GM18951 (cell line): ENCODE data around the gene NFU1.

ENCODE experiments used
- POLR2A ChIP-seq: IDR thresholded peaks from 4 replicates; pipeline ENCODE4 v1.6.1; 2011; ENCODE audit warnings: mild to moderate bottlenecking; ENCODE audit not compliant: insufficient read length, insufficient read depth; ENCODE audit errors: extremely low read depth
- in situ Hi-C: fragments of 300-500 bp; cut with MboI; formaldehyde crosslinking; loops from one replicate; pipeline ENCODE4 v1.12.0; 2022; ENCODE audit warnings: low sequenced_read_pairs, mixed read lengths, inconsistent platforms; ENCODE audit not compliant: unreplicated experiment

Gene NFU1

GRCh38 chr2:69390471-69390870, 46.8 kb downstream of the NFU1 start:
- in situ Hi-C loops, result no loop called here
- no peak for TF ChIP-seq POLR2A

DNA sequence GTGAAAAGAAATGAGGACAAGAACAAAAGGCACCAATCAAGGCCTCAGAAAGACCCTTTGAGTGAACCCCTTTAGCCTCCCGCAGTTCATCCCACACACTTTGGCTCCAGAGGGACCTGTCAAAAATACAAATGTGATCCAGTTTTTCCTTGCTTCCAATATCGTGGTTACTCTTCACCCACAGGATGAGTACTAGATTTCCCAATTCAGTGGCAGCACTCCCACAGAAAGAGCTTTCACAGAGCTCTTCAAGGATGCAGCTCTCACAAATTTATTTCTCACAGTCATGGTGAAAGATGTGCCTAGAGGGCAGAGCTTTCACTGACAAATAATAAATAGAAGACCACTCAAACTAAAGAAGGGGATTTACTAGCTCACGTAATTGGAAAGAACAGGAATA, 47.2 kb downstream of the NFU1 start:
- TF ChIP-seq POLR2A, result no peak
- in situ Hi-C loops, result no loop called here

DNA sequence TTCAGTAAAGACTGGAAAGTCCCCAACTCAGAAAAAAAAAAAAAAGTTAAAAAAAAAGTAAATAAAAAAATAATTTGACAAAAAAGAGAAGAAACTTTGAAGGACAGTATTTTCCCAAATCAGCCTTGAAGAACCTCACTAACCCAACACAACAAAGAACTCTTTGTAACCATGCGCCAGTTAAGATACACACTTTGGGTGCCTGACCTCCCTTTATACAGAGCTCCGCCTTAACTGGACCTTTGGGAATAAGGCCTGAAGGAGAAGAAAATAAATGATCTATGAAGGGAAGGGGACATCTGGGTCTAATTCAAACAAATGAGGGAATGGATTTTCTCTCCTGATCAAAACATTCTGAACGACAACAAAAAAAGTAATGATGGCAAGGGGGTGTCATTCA, 48.0 kb downstream of the NFU1 start:
- no peak for TF ChIP-seq POLR2A
- in situ Hi-C loops, result no loop called here

DNA sequence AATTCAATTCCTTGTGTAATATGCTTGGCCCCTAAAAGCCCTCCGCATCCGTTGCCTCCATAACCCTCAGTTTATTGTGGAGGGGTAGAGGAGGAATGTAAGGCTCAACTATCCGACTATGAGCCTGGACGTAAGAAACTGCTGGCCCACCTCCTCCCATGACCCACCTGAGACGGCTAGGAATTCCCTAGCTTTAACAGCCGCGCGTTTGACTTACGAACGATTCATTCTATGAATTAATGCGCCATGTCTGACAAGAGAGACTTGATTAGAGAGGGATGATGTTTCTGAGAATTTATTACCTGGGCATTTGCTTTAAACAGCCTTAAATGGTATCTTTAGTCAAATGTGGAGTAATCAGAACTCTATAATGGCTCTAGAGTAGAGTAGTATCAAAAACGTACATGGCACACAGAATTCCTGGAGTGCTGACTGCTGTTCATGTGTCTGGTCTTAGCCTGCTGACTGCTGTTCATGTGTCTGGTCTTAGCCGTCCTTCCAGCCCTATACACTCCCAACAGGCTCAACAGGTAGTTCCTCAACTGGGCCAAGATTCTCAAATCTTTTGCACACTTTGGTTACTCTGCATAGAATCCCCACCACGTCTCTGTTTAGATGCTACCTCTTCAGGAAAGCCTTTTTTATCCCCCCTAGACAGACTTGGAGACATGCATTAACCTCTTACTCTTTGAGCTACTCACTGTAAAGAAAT, 49.3 kb downstream of the NFU1 start:
- no peak for TF ChIP-seq POLR2A
- in situ Hi-C loops, result no loop called here

DNA sequence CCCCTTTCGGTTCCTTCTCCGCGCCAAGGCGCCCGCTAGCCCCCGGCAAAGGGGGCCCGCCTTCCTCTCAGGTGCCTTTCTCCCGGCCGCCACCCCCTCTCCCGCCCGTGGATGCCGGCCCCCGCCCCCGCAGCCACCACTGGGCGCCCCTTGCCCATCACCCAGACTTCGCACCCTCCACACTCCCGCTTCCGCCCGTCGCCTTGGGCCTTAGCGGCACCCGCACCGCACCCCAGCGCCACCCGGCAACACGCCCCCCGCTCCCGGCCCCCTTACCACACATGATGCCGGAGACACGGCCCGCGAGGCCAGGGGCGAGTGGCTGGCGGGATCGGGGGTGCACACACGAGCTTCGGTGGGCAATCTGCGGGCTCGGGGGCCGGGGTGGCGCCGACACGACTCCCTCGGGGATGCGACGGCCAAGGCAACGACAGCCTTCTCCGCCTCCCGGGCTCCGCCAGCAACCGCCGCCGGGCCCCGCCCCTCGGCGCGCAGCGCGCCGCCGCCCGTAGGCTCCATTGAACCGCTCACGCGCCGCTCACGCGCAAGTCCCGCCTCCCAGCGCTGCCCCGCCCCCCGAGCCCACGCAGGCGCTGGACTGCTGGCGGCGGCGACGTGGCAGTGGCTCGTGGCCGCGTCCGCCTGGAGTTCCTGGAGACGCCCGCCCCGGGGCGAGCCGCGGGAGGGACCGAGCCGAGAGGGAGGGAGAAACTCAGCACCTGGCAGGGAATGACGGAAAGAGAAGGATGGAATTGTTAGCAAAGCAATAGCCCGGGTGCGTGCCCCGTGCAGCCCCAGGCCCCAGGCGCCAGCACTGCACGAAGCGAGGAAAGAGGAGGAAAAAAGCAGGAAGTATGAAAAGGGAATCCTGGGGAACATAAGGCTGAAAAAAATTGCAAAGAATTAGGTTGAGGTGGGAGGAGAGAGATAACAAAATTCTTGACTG, 50.2 kb downstream of the NFU1 start, which contains the start of gene GFPT1:
GFPT1 (minus strand) TSS at position 439 of the 946 bp plus-strand sequence; CDS start at position 283, 156 bp downstream.
- TF ChIP-seq POLR2A, result peak; percentile 97
- in situ Hi-C loops, result no loop called here

DNA sequence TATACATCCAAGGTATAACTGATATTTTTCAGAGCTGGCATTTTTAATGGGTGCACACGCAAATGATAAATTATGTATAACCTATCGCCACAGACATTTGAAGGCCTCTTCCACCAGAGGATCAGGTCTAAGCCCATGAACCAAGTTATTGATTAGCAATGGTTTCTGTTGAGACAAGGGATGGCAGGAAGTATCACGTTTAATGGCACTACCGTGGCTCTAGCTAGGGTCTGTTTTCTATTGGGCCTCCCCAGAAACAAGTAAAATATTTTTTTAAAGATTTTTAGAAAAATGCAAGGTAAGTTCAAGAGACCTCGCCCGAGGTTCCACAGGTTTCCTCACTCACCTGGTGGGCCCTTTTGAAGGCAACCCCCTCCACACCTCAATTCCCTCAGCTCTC, 50.9 kb downstream of the NFU1 start:
- no peak for TF ChIP-seq POLR2A
- in situ Hi-C loops, result no loop called here

- in situ Hi-C loops, result no loop called here
- TF ChIP-seq POLR2A, result no peak
Measured at GRCh38 chr2:69385443-69386151, 51.6 kb downstream of the NFU1 start.

GRCh38 chr2:69384618-69385081, 52.6 kb downstream of the NFU1 start:
- in situ Hi-C loops, result no loop called here
- TF ChIP-seq POLR2A, result no peak

- in situ Hi-C loops, result no loop called here
- no peak for TF ChIP-seq POLR2A
Measured at GRCh38 chr2:69383176-69383812, 53.9 kb downstream of the NFU1 start.

DNA sequence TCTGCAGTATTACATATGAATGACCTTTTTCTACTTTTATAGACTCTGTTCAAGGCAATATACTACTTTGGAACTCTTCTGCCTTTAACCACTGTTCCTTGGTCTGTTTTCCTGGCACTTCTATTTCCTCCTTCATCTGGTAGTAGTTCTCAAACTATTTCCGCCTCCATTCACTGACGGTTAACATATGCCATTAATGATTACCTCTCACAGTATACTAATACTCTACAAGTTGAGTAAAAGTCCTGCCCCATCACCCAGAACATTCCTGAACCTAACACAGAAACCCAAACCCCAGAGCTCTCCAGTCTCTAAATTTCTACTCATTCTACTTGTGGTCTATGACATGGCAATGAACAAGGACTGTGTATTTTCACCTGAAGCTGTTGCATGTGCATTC, 54.7 kb downstream of the NFU1 start:
- in situ Hi-C loops, result no loop called here
- TF ChIP-seq POLR2A, result no peak

GRCh38 chr2:69381337-69381737, 55.9 kb downstream of the NFU1 start:
- in situ Hi-C loops, result no loop called here
- no peak for TF ChIP-seq POLR2A

DNA sequence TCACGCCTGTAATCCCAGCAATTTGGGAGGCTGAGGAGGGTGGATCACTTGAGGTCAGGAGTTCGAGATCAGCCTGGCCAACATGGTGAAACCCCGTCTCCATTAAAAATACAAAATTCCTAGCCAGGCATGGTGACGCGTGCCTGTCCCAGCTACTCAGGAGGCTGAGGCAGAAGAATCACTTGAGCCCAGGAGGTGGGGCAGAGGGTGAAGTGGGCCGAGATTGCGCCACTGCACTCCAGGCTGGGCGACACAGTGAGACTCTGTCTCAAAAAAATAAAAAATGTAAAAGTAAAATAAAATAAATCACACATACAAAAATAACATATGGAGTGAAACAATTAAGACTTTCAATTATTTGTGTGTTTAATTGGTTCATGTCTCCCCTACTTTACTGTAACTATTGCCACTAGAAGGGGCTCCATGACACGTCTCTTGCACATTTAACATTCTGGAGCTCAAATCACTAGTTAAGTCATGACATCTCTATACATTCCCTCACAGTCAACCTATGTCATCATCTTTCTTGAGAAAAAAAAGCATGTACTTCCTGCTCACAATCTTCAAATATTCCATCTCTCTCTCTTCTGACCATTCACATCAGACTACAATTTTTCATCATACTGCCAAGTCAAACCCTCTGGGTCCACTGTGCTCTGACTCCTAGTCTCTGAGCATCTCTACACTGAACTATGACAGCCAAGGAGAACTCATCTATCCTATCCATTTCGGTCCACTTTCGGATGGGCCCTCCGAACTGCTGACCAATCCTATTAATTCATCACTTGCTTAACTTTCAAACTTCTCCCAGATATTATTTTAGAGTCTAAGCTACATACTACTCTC, 56.9 kb downstream of the NFU1 start:
- no peak for TF ChIP-seq POLR2A
- in situ Hi-C loops, result no loop called here
